Colon (tissue), 2 donors: Measurements from ENCODE around the gene HGF.
"Not testable (repeated sequence)": the region's sequence is repeated elsewhere in the genome, so short reads cannot be mapped to it uniquely, and the experiment has no call there.

ENCODE experiments used
- FAIRE-seq: peaks from 2 replicates; lab custom pipeline; 2012; peaks lifted over from hg19 to GRCh38; lab: Jason Lieb, UNC
- donor health status: control.
- donor health status: control.

HGF gene

GRCh38 chr7:81776161-81776560 lies 6.3 kb upstream of the HGF start:
- no peak for FAIRE-seq

GRCh38 chr7:81775560-81775959 lies 5.7 kb upstream of the HGF start:
- no peak for FAIRE-seq

- FAIRE-seq: no peak
These were observed 4.7 kb upstream of the HGF start for GRCh38 chr7:81774551-81774950.

- FAIRE-seq: no peak
These were observed 929 bp upstream of the HGF start for GRCh38 chr7:81770728-81771223.

- FAIRE-seq: no peak
These were observed 682 bp downstream of the HGF start for GRCh38 chr7:81768951-81769778.

GRCh38 chr7:81767926-81768325 lies 1.9 kb downstream of the HGF start:
- FAIRE-seq: no peak

- no peak for FAIRE-seq
These were observed 8.0 kb downstream of the HGF start for GRCh38 chr7:81761821-81762220.

- no peak for FAIRE-seq
These were observed 8.8 kb downstream of the HGF start for GRCh38 chr7:81761031-81761430.

GRCh38 chr7:81754918-81755696 lies 14.7 kb downstream of the HGF start:
- no peak for FAIRE-seq

- FAIRE-seq: no peak
These were observed 16.5 kb downstream of the HGF start for GRCh38 chr7:81753392-81753791.

- no peak for FAIRE-seq
These were observed 17.5 kb downstream of the HGF start for GRCh38 chr7:81752318-81752714.

- no peak for FAIRE-seq
These were observed 18.1 kb downstream of the HGF start for GRCh38 chr7:81751619-81752317.

- FAIRE-seq: no peak
These were observed 24.2 kb downstream of the HGF start for GRCh38 chr7:81745637-81746036.

- no peak for FAIRE-seq
These were observed 25.5 kb downstream of the HGF start for GRCh38 chr7:81744389-81744788.

GRCh38 chr7:81743665-81744064 lies 26.2 kb downstream of the HGF start:
- FAIRE-seq: no peak

GRCh38 chr7:81743201-81743600 lies 26.6 kb downstream of the HGF start:
- FAIRE-seq: no peak

GRCh38 chr7:81740403-81740802 lies 29.4 kb downstream of the HGF start:
- FAIRE-seq: no peak

- no peak for FAIRE-seq
These were observed 33.8 kb downstream of the HGF start for GRCh38 chr7:81736091-81736490.

GRCh38 chr7:81725812-81726127 lies 44.1 kb downstream of the HGF start:
- no peak for FAIRE-seq

- no peak for FAIRE-seq
These were observed 44.6 kb downstream of the HGF start for GRCh38 chr7:81725003-81725811.

- FAIRE-seq: not testable (repeated sequence)
These were observed 47.6 kb downstream of the HGF start for GRCh38 chr7:81722250-81722649.

GRCh38 chr7:81721437-81721836 lies 48.4 kb downstream of the HGF start:
- no peak for FAIRE-seq
